DOHH2 (cell line): ENCODE data around the gene PDE6B.

Experiments
- H3F3A ChIP-seq: fragments of 200-600 bp; sonication (generic), shearing (Covaris generic); 2 replicates; pipeline ENCODE4 v1.6.0; 2016; ENCODE audit warnings: antibody characterized with exemption, mild to moderate bottlenecking; ENCODE audit not compliant: control insufficient read depth, insufficient read depth
- H3K27ac ChIP-seq: fragments of 200-600 bp; sonication (generic); 2 replicates; pipeline ENCODE4 v1.5.1; 2014; ENCODE audit warnings: low read depth, mild to moderate bottlenecking, low read length, moderate library complexity
- H3K27me3 ChIP-seq: fragments of 200-600 bp; sonication (generic); 2 replicates; pipeline ENCODE4 v1.6.1; 2014; ENCODE audit warnings: mild to moderate bottlenecking, low read length, mixed read lengths; ENCODE audit not compliant: control insufficient read depth
- H3K36me3 ChIP-seq: fragments of 200-600 bp; sonication (generic); 2 replicates; pipeline ENCODE4 v1.6.1; 2014; ENCODE audit warnings: mild to moderate bottlenecking, low read length, moderate library complexity, mixed read lengths; ENCODE audit not compliant: control insufficient read depth
- H3K4me1 ChIP-seq: fragments of 200-600 bp; sonication (generic); 2 replicates; pipeline ENCODE4 v1.6.1; 2014; ENCODE audit warnings: mild to moderate bottlenecking, low read length, mixed read lengths; ENCODE audit not compliant: control insufficient read depth
- H3K4me2 ChIP-seq: fragments of 200-600 bp; sonication (generic); 2 replicates; pipeline ENCODE4 v1.6.0; 2014; ENCODE audit warnings: mild to moderate bottlenecking, low read length, moderate library complexity
- H3K4me3 ChIP-seq: fragments of 200-600 bp; sonication (generic); 2 replicates; pipeline ENCODE4 v1.5.1; 2014; ENCODE audit warnings: mild to moderate bottlenecking, low read length, mixed read lengths
- H3K79me2 ChIP-seq: fragments of 200-600 bp; sonication (generic); 2 replicates; pipeline ENCODE4 v1.6.1; 2014; ENCODE audit warnings: mild to moderate bottlenecking, low read length, mixed read lengths; ENCODE audit not compliant: control insufficient read depth
- H3K9me2 ChIP-seq: fragments of 200-600 bp; sonication (generic); replicated peaks from 2 replicates; pipeline ENCODE4 v1.6.1; 2014; ENCODE audit warnings: mild to moderate bottlenecking, low read length, mixed read lengths; ENCODE audit not compliant: control insufficient read depth
- H3K9me3 ChIP-seq: fragments of 200-600 bp; sonication (generic); 2 replicates; pipeline ENCODE4 v1.6.1; 2014; ENCODE audit warnings: antibody characterized with exemption, low read length, mixed read lengths; ENCODE audit not compliant: control insufficient read depth, insufficient read depth
- H4K20me1 ChIP-seq: fragments of 200-600 bp; sonication (generic); 2 replicates; pipeline ENCODE4 v1.6.0; 2014; ENCODE audit warnings: low read depth, mild to moderate bottlenecking, antibody characterized with exemption, low read length, moderate library complexity; ENCODE audit not compliant: control insufficient read depth, insufficient read depth
- CTCF ChIP-seq: fragments of 200-600 bp; sonication (generic); IDR thresholded peaks from one replicate; pipeline ENCODE4 v1.5.1; 2014; ENCODE audit warnings: antibody characterized with exemption, mild to moderate bottlenecking, low read depth, low read length; ENCODE audit not compliant: poor library complexity, severe bottlenecking
- EZH2phosphoT487 ChIP-seq: fragments of 200-600 bp; sonication (generic); IDR thresholded peaks from 2 replicates; pipeline ENCODE4 v1.6.1; 2017; ENCODE audit warnings: borderline replicate concordance, mild to moderate bottlenecking, antibody characterized with exemption, low read length, moderate library complexity, mixed read lengths

PDE6B gene

GRCh38 chr4:649751-650310 is 24.5 kb downstream of the PDE6B start:
- Histone ChIP-seq H3K4me2 (no peak overlapping the region), H3K27me3 (no peaks in the 10 kb centered on the region)

GRCh38 chr4:650461-650860 is 25.1 kb downstream of the PDE6B start:
- H3K9me3 ChIP-seq, result no peaks in the 10 kb centered on the region; the same call in 1 of the 2 replicates
- H4K20me1 ChIP-seq, result no peaks in the 10 kb centered on the region
- no peaks in the 10 kb centered on the region for H3K27me3 ChIP-seq
- no peak overlapping the region for H3K4me2 ChIP-seq
- no peaks in the 10 kb centered on the region for H3K79me2 ChIP-seq
- H3K4me3 ChIP-seq, result no peak overlapping the region
- TF ChIP-seq CTCF (no peak), EZH2phosphoT487 (no peak)
- no peaks in the 10 kb centered on the region for H3K9me2 ChIP-seq
- H3K36me3 ChIP-seq, result no peaks in the 10 kb centered on the region
- no peak overlapping the region for H3K27ac ChIP-seq
- H3F3A ChIP-seq, result no peaks in the 10 kb centered on the region
- H3K4me1 ChIP-seq, result no peaks in the 10 kb centered on the region

More at GRCh38 chr4:649751-650310, 24.5 kb downstream of the PDE6B start:
- TF ChIP-seq CTCF, result no peak
- TF ChIP-seq EZH2phosphoT487, result no peak
- H3K9me3 ChIP-seq, result no peaks in the 10 kb centered on the region; the same call in 1 of the 2 replicates
- H4K20me1 ChIP-seq, result no peaks in the 10 kb centered on the region
- no peaks in the 10 kb centered on the region for H3K79me2 ChIP-seq
- no peaks in the 10 kb centered on the region for H3F3A ChIP-seq
- no peaks in the 10 kb centered on the region for H3K9me2 ChIP-seq
- H3K4me1 ChIP-seq, result no peaks in the 10 kb centered on the region
- H3K4me3 ChIP-seq, result no peak overlapping the region
- no peaks in the 10 kb centered on the region for H3K36me3 ChIP-seq
- no peak overlapping the region for H3K27ac ChIP-seq

- H3K79me2 ChIP-seq, result no peaks in the 10 kb centered on the region
- H3K36me3 ChIP-seq, result no peaks in the 10 kb centered on the region
- H3K27ac ChIP-seq, result no peak overlapping the region
- H3K4me2 ChIP-seq, result no peak overlapping the region
- no peaks in the 10 kb centered on the region for H3K9me2 ChIP-seq
- H4K20me1 ChIP-seq, result no peaks in the 10 kb centered on the region
- H3K27me3 ChIP-seq, result no peaks in the 10 kb centered on the region
- H3K4me1 ChIP-seq, result no peaks in the 10 kb centered on the region
- no peaks in the 10 kb centered on the region for H3F3A ChIP-seq
- no peaks in the 10 kb centered on the region; the same call in 1 of the 2 replicates for H3K9me3 ChIP-seq
- H3K4me3 ChIP-seq, result no peak overlapping the region
- TF ChIP-seq EZH2phosphoT487, result no peak
- TF ChIP-seq CTCF, result no peak
Measured at GRCh38 chr4:650951-651883, 25.8 kb downstream of the PDE6B start.
